ENCODE measurements around the gene TET3.

- no peak for TF ChIP-seq YY1 (IDR thresholded peaks at IDR 0.05; ENCODE audit: insufficient read depth, insufficient read length)
- TF ChIP-seq SUZ12 (IDR thresholded peaks at IDR 0.05; ENCODE audit: extremely low read depth, insufficient read depth, insufficient read length), result no peak
- TF ChIP-seq ZNF274 (IDR thresholded peaks at IDR 0.05; ENCODE audit: low read depth, low read length), result no peak
Measured at GRCh38 chr2:74021407-74021755, 36.7 kb downstream of the TET3 start.

All from NT2/D1 (cell line).